WTC11 (cell line): Measurements from ENCODE around the gene DENND1B.

Experiments
- ATF2 ChIP-seq: sonication (generic); formaldehyde crosslinking; IDR thresholded peaks from 2 replicates; pipeline ENCODE4 v1.8.1; 2022; ENCODE audit warnings: low read depth, missing genetic modification reagents, borderline replicate concordance
- CTCF ChIP-seq: fragments of 200-600 bp; IDR thresholded peaks from 2 replicates; pipeline ENCODE4 v1.8.0; 2022; ENCODE audit warnings: antibody characterized with exemption
- ETV6 ChIP-seq: sonication (generic); formaldehyde crosslinking; IDR thresholded peaks from 2 replicates; pipeline ENCODE4 v1.8.1; 2022; ENCODE audit warnings: mild to moderate bottlenecking, missing genetic modification reagents
- MAX ChIP-seq: sonication (generic); formaldehyde crosslinking; IDR thresholded peaks from 2 replicates; pipeline ENCODE4 v1.8.0; 2022; ENCODE audit warnings: mild to moderate bottlenecking, missing genetic modification reagents
- ZNF423 ChIP-seq: fragments of 250-450 bp; sonication (Bioruptor Pico); IDR thresholded peaks from 2 replicates; pipeline ENCODE4 v2.1.2; 2022; ENCODE audit warnings: mild to moderate bottlenecking, moderate library complexity

GRCh38 chr1:197725976-197726375, 49.3 kb downstream of the DENND1B start:
- TF ChIP-seq ETV6 (no peak), CTCF (no peak), ATF2 (CRISPR knock-in tag) (no peak), MAX (CRISPR knock-in tag) (no peak), ZNF423 (CRISPR knock-in tag) (no peak)
